SU-DHL-6 (cell line): ENCODE measurements around the gene KCNN2.

Source experiments
- H2AFZ ChIP-seq: fragments of 200-600 bp; sonication (generic); 2 replicates; pipeline ENCODE4 v1.6.1; 2014; ENCODE audit warnings: low read depth, mild to moderate bottlenecking, moderate library complexity, mixed read lengths, antibody characterized with exemption, low read length; ENCODE audit not compliant: severe bottlenecking
- H3F3A ChIP-seq: fragments of 200-600 bp; shearing (Covaris generic); 2 replicates; pipeline ENCODE4 v1.6.0; 2016; ENCODE audit warnings: antibody characterized with exemption, mild to moderate bottlenecking; ENCODE audit not compliant: insufficient read depth
- H3K27ac ChIP-seq: fragments of 200-600 bp; sonication (generic); 2 replicates; pipeline ENCODE4 v1.5.1; 2016; ENCODE audit warnings: low read depth, mild to moderate bottlenecking, low read length, moderate library complexity, mixed read lengths
- H3K27me3 ChIP-seq: fragments of 200-600 bp; sonication (generic), shearing (Covaris generic); 2 replicates; pipeline ENCODE4 v1.6.0; 2014; ENCODE audit warnings: mild to moderate bottlenecking, low read length
- H3K36me3 ChIP-seq: fragments of 200-600 bp; sonication (generic); 2 replicates; pipeline ENCODE4 v1.6.1; 2014; ENCODE audit warnings: mild to moderate bottlenecking, low read length, mixed read lengths
- H3K4me2 ChIP-seq: fragments of 300-600, 200-600 bp; shearing (Covaris generic), sonication (generic); 2 replicates; pipeline ENCODE4 v1.6.0; 2014; ENCODE audit warnings: low read length, low read depth, mild to moderate bottlenecking; ENCODE audit not compliant: poor library complexity, severe bottlenecking
- H3K4me3 ChIP-seq: fragments of 200-600 bp; sonication (generic); 2 replicates; pipeline ENCODE4 v1.5.1; 2014; ENCODE audit warnings: antibody characterized with exemption, low read length, mild to moderate bottlenecking, mixed read lengths; ENCODE audit not compliant: insufficient read depth, poor library complexity, severe bottlenecking
- H3K79me2 ChIP-seq: fragments of 200-600 bp; sonication (generic); 2 replicates; pipeline ENCODE4 v1.6.1; 2014; ENCODE audit warnings: mild to moderate bottlenecking, low read length, moderate library complexity; ENCODE audit not compliant: insufficient read depth
- H3K9ac ChIP-seq: fragments of 200-600 bp; sonication (generic); 2 replicates; pipeline ENCODE4 v1.7.0; 2014; ENCODE audit warnings: mild to moderate bottlenecking, low read length
- H3K9me2 ChIP-seq: fragments of 200-600 bp; sonication (generic); replicated peaks from 2 replicates; pipeline ENCODE4 v1.6.1; 2014; ENCODE audit warnings: low read length; ENCODE audit not compliant: insufficient read depth
- H3K9me3 ChIP-seq: fragments of 200-600 bp; sonication (generic); 2 replicates; pipeline ENCODE4 v1.6.1; 2014; ENCODE audit warnings: low read length, mixed read lengths; ENCODE audit not compliant: insufficient read depth
- H4K20me1 ChIP-seq: fragments of 200-600 bp; sonication (generic); 2 replicates; pipeline ENCODE4 v1.6.1; 2014; ENCODE audit warnings: low read depth, mild to moderate bottlenecking, antibody characterized with exemption, low read length, moderate library complexity, mixed read lengths
- EZH2phosphoT487 ChIP-seq: fragments of 200-600 bp; sonication (generic), shearing (Covaris generic); conservative IDR thresholded peaks from 2 replicates; pipeline ENCODE4 v1.6.1; 2018; ENCODE audit warnings: mild to moderate bottlenecking, antibody characterized with exemption, low read length, moderate library complexity, mixed read lengths
- TF ChIP-seq, protein P1 (sequence below): fragments of 200-600 bp; sonication (generic); IDR thresholded peaks from one replicate; pipeline ENCODE4 v1.5.1; 2017; ENCODE audit warnings: antibody characterized with exemption, mild to moderate bottlenecking, low read length, moderate library complexity; ENCODE audit not compliant: insufficient read depth, poor library complexity, severe bottlenecking

The KCNN2 gene

DNA sequence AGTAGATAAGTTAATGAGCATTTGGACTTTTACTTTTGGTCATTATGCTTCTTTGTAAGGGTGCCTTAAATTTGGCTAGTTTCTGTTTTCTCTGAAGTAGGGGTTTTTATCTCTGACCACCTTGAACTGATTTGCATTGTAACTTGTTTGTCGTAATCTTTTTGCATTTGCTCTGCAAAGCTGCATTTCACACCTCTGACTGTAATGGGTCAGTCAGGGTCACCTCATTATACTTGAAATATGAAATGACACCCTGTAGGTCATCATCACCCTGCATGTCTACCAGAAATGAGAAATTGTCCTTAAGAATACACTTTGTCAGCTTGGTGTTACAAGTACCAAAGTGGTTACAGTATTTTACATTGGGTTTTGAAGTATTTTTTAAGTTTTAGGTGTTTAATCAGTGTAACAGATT, 74.0 kb downstream of the KCNN2 start:
- no peaks in the 10 kb centered on the region for H3F3A ChIP-seq
- TF ChIP-seq, protein P1, sequence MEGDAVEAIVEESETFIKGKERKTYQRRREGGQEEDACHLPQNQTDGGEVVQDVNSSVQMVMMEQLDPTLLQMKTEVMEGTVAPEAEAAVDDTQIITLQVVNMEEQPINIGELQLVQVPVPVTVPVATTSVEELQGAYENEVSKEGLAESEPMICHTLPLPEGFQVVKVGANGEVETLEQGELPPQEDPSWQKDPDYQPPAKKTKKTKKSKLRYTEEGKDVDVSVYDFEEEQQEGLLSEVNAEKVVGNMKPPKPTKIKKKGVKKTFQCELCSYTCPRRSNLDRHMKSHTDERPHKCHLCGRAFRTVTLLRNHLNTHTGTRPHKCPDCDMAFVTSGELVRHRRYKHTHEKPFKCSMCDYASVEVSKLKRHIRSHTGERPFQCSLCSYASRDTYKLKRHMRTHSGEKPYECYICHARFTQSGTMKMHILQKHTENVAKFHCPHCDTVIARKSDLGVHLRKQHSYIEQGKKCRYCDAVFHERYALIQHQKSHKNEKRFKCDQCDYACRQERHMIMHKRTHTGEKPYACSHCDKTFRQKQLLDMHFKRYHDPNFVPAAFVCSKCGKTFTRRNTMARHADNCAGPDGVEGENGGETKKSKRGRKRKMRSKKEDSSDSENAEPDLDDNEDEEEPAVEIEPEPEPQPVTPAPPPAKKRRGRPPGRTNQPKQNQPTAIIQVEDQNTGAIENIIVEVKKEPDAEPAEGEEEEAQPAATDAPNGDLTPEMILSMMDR, result no peak
- TF ChIP-seq EZH2phosphoT487, result no peak
- no peak overlapping the region for H3K4me2 ChIP-seq

DNA sequence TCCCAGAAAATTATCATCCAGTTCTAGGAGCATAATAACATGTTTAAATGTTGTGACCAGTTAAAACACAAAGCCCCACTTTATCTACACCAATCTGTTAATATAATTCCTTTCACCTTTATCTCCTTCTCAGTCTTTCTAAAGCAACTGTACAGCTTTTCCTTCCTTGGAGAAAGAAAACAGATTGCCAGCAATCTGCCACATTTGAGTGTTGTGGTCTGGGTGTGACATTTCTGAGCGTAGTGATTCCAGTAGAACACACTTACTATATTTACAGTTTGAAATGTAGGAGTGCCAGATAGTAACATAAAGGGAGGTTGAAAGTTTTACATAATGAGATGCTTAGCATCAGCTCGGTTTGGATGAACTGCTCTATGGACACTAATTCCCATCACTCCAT, 76.1 kb downstream of the KCNN2 start:
- Histone ChIP-seq H3K36me3 (no peaks in the 10 kb centered on the region), H3F3A (no peaks in the 10 kb centered on the region), H3K9ac (no peak overlapping the region), H3K27ac (no peak overlapping the region), H3K27me3 (no peaks in the 10 kb centered on the region), H4K20me1 (no peaks in the 10 kb centered on the region), H3K9me3 (no peaks in the 10 kb centered on the region), H3K4me2 (no peak overlapping the region), H3K79me2 (no peaks in the 10 kb centered on the region), H2AFZ (no peak overlapping the region), H3K9me2 (no peaks in the 10 kb centered on the region), H3K4me3 (no peak overlapping the region)
- TF ChIP-seq, protein P1, result no peak
- no peak for TF ChIP-seq EZH2phosphoT487

More for the DNA sequence above, 74.0 kb downstream of the KCNN2 start:
- no peaks in the 10 kb centered on the region for H3K36me3 ChIP-seq
- H3K27me3 ChIP-seq, result no peaks in the 10 kb centered on the region
- no peaks in the 10 kb centered on the region for H4K20me1 ChIP-seq
- no peaks in the 10 kb centered on the region for H3K79me2 ChIP-seq
- no peaks in the 10 kb centered on the region for H3K9me3 ChIP-seq
- no peak overlapping the region for H3K27ac ChIP-seq
- no peak overlapping the region for H2AFZ ChIP-seq
- no peaks in the 10 kb centered on the region for H3K9me2 ChIP-seq
- H3K4me3 ChIP-seq, result no peak overlapping the region
- no peak overlapping the region for H3K9ac ChIP-seq

DNA sequence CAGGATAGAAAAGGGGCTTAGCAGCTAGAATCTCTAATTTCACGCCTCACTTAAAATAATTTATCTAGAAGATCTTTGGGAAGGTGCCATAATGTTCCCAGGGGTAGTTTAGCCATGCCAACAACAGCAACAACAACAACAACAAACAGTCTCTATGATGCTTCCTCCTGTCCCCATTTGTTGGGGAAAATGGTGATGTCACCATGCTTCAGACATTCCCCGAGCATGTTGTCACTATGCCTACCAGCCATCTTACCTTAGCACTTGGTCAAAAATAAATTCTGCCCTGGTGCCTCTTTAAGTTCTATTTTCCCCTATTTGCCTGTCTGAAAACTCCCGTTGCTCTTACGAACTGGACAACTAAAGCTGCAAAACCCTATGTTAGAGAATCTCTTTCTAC, 76.6 kb downstream of the KCNN2 start:
- H3K9me3 ChIP-seq, result no peaks in the 10 kb centered on the region
- H3K27ac ChIP-seq, result no peak overlapping the region
- TF ChIP-seq, protein P1, result no peak
- TF ChIP-seq EZH2phosphoT487, result no peak
- no peaks in the 10 kb centered on the region for H4K20me1 ChIP-seq
- H3K4me3 ChIP-seq, result no peak overlapping the region
- no peak overlapping the region for H3K4me2 ChIP-seq
- H2AFZ ChIP-seq, result no peak overlapping the region
- no peaks in the 10 kb centered on the region for H3F3A ChIP-seq
- no peaks in the 10 kb centered on the region for H3K79me2 ChIP-seq
- H3K36me3 ChIP-seq, result no peaks in the 10 kb centered on the region
- H3K27me3 ChIP-seq, result no peaks in the 10 kb centered on the region
- no peak overlapping the region for H3K9ac ChIP-seq
- no peaks in the 10 kb centered on the region for H3K9me2 ChIP-seq
